Measurements from ENCODE around the gene CAMTA1. TPM values are rescaled to one million over a fixed set of nuclear protein-coding genes. Genes with fewer than 3 reads are reported as not detected.

Gene CAMTA1
- total and polyA plus RNA-seq, 8 donors, result 42.8 to 213 (median 118) TPM

DNA sequence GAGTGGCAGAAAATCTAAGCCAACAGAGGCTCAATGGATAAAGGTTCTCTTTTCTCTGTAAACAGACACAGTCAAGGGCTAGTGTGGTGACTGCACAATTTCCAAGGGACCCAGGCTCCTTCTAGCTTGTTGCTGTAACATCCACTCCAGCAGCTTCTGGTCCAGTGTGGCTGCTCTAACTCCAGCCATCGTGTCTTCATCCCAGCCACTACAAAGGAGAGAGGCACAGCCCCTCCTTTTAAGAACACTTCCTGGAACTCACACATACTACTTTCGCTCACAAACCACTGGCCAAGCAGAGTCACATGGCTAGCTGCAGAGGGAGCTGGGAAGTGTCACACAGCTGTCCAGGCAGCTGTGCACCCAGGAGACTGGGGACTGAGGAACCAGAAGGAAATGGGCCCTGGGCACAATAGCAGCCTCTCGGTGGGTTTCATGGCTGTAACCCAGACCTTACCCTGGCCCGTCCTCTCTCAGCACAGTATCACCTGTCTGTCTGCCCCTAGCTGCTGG lies 797.3 kb downstream of the CAMTA1 start:
- 89 to 95% (median 89%) methylated on average over 2 to 4 of the region's 4 CpGs for WGBS, 5 donors
- H3K27me3 ChIP-seq, result peaks cover 0 to 6% (median 0%) of the 10 kb centered on the region in 3 donors
- H3K27ac ChIP-seq, result no peak overlapping the region
- DNase-seq, result no peak
- TF ChIP-seq POLR2AphosphoS5 (IDR thresholded peaks at IDR 0.05) (no peak), POLR2A (IDR thresholded peaks at IDR 0.05) (no peak), EP300 (IDR thresholded peaks at IDR 0.05) (no peak)
- TF ChIP-seq, protein P1, sequence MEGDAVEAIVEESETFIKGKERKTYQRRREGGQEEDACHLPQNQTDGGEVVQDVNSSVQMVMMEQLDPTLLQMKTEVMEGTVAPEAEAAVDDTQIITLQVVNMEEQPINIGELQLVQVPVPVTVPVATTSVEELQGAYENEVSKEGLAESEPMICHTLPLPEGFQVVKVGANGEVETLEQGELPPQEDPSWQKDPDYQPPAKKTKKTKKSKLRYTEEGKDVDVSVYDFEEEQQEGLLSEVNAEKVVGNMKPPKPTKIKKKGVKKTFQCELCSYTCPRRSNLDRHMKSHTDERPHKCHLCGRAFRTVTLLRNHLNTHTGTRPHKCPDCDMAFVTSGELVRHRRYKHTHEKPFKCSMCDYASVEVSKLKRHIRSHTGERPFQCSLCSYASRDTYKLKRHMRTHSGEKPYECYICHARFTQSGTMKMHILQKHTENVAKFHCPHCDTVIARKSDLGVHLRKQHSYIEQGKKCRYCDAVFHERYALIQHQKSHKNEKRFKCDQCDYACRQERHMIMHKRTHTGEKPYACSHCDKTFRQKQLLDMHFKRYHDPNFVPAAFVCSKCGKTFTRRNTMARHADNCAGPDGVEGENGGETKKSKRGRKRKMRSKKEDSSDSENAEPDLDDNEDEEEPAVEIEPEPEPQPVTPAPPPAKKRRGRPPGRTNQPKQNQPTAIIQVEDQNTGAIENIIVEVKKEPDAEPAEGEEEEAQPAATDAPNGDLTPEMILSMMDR (IDR thresholded peaks at IDR 0.05), result no peak
- H3K9me3 ChIP-seq, result no peaks in the 10 kb centered on the region
- peaks cover 11 to 17% (median 12%) of the 10 kb centered on the region in 4 donors for H3K4me1 ChIP-seq
- H3K36me3 ChIP-seq, result no peaks in the 10 kb centered on the region
- intact Hi-C loops (cut with DNase I; ENCODE audit: low total_unique reads), result no loop called here
- H3K4me3 ChIP-seq, result no peak overlapping the region

DNA sequence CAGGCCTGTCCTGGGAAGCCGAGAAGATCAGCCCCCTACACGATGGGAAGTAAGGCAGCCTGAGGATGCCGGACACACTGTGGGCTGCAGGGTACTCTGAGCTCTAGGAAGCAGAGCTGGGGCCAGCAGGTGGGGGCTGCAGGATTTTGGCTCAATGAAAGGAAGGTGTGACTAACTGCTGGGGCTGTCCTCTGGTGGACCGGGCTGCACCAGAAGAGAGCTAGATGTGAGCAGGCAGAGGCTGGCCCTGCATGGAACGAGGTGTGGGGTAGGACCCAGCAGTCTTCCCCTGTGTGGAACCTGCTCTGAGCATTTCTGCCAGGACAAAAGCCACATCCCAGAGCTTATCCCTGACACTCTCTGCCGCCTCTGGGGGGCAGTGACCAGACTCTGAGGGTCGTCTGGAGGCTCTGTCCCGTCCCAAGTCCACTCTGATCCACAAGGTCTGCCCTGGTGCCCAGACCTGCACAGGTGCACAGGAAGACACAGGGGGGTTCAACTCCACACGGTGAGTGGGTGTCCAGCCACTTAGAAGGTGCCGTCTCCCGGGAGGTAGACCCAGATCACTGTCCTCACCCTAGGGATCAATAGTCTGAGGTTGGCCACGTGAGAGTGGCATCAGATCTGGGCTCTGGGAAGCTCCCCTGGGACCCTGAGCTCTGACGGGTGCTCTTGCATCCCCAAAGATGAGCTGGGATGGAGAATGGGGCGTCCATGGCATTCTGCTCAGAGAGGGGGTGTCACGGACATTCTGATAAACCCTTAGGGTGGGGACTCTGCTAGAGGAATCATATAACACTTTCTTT lies 798.2 kb downstream of the CAMTA1 start:
- no peak for TF ChIP-seq POLR2AphosphoS5 (IDR thresholded peaks at IDR 0.05)
- TF ChIP-seq POLR2A (IDR thresholded peaks at IDR 0.05), result no peak
- no peak for TF ChIP-seq EP300 (IDR thresholded peaks at IDR 0.05)
- TF ChIP-seq, protein P1 (IDR thresholded peaks at IDR 0.05), result no peak
- peaks cover 0 to 11% (median 0%) of the 10 kb centered on the region in 3 donors for H3K27me3 ChIP-seq
- no peaks in the 10 kb centered on the region for H3K9me3 ChIP-seq
- DNase-seq, result no peak
- H3K27ac ChIP-seq, result no peak overlapping the region
- H3K4me3 ChIP-seq, result no peak overlapping the region
- 73 to 81% (median 79%) methylated on average over 11 to 15 of the region's 15 CpGs for WGBS, 5 donors
- intact Hi-C loops (cut with DNase I; ENCODE audit: low total_unique reads), result no loop called here
- H3K36me3 ChIP-seq, result no peaks in the 10 kb centered on the region
- H3K4me1 ChIP-seq, result peaks cover 11 to 24% (median 12%) of the 10 kb centered on the region in 4 donors

DNA sequence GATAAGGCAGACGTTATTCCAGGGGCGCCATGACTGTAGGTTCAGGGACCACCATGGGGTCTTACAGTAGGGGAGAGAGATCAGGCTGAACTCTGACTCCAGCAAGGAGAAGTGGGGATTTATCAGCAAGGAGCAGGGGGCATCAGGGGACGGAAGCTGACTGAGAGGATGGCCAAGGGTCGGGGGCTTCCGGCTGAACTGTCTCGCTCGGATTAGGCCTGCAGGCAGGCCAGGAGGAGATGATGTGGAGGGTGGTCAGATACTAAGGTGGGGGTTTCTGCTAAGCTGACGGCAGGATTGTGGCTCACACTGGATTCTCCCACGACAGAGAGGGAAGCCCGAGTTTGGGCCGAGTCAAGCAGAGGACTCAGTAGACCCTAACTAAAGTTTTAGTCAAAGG lies 798.9 kb downstream of the CAMTA1 start:
- H3K27me3 ChIP-seq, result peaks cover 0 to 11% (median 0%) of the 10 kb centered on the region in 3 donors
- no peak for DNase-seq
- no peak overlapping the region for H3K4me3 ChIP-seq
- intact Hi-C loops (cut with DNase I; ENCODE audit: low total_unique reads), result no loop called here
- TF ChIP-seq, protein P1 (IDR thresholded peaks at IDR 0.05), result no peak
- TF ChIP-seq POLR2A (IDR thresholded peaks at IDR 0.05) (no peak), EP300 (IDR thresholded peaks at IDR 0.05) (no peak), POLR2AphosphoS5 (IDR thresholded peaks at IDR 0.05) (no peak)
- H3K36me3 ChIP-seq, result no peaks in the 10 kb centered on the region
- WGBS, 5 donors, result 88 to 93% (median 91%) methylated on average over 11 of the region's 11 CpGs
- H3K27ac ChIP-seq, result no peak overlapping the region
- H3K9me3 ChIP-seq, result no peaks in the 10 kb centered on the region
- peaks cover 11 to 24% (median 12%) of the 10 kb centered on the region in 4 donors for H3K4me1 ChIP-seq

DNA sequence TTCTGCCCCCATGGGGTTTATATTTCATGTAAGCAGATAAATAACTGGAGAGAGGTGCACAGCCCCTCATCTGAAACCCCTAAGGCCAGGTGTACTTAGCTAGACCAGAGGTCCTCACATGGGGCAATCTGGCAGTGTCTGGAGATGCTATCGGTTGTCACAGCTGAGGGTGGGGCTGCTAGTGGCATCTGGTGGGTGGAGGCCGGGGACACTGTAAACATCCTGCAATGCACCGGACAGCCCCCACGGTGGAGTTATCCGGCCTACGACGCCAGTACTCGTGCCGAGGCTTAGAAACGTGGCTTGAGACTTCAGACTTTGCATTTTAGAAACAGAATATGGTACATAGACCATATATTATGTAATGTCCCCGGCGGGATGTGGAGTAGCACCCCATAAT lies 799.4 kb downstream of the CAMTA1 start:
- no peak for DNase-seq
- TF ChIP-seq POLR2AphosphoS5 (IDR thresholded peaks at IDR 0.05) (no peak), POLR2A (IDR thresholded peaks at IDR 0.05) (no peak), EP300 (IDR thresholded peaks at IDR 0.05) (no peak)
- TF ChIP-seq, protein P1 (IDR thresholded peaks at IDR 0.05), result no peak
- H3K27ac ChIP-seq, result no peak overlapping the region
- no peak overlapping the region for H3K4me3 ChIP-seq
- H3K9me3 ChIP-seq, result no peaks in the 10 kb centered on the region
- 82 to 90% (median 88%) methylated on average over 12 of the region's 12 CpGs for WGBS, 5 donors
- intact Hi-C loops (cut with DNase I; ENCODE audit: low total_unique reads), result no loop called here
- H3K27me3 ChIP-seq, result peaks cover 0 to 11% (median 0%) of the 10 kb centered on the region in 3 donors
- H3K36me3 ChIP-seq, result no peaks in the 10 kb centered on the region
- H3K4me1 ChIP-seq, result peaks cover 11 to 24% (median 13%) of the 10 kb centered on the region in 4 donors

Measured in stomach (tissue), 9 donors.